ENCODE results near the gene MCIDAS. TPM values are rescaled to one million over a fixed set of nuclear protein-coding genes. Genes with fewer than 3 reads are reported as not detected.

The MCIDAS gene
- total and polyA plus RNA-seq, 4 donors, result not detected

- H3K27ac ChIP-seq (ENCODE audit: low read depth in 1 of 2, low read length in 2 of 2), result no peak overlapping the region
- peaks cover 0 to 10% (median 3%) of the 10 kb centered on the region in 4 donors for H3K27me3 ChIP-seq (ENCODE audit: control insufficient read depth in 4 of 4, insufficient read depth in 4 of 4, low read length in 3 of 4)
- peak overlapping the region; percentile 37 to 57 (median 55) for H3K4me3 ChIP-seq (ENCODE audit: low read depth in 1 of 3, low read length in 3 of 3)
- WGBS, result 8% methylated on average over 15 of the region's 15 CpGs
- no peak overlapping the region for H3K9ac ChIP-seq (ENCODE audit: low read depth in 1 of 2, low read length in 2 of 2)
- peak; percentile 53 for DNase-seq (ENCODE audit: low spot score)
- TF ChIP-seq HNF4A (conservative IDR thresholded peaks at IDR 0.05), result no peak
- peak; percentile 33 for TF ChIP-seq MAX (IDR thresholded peaks at IDR 0.05)
- no peak for TF ChIP-seq GABPA (IDR thresholded peaks at IDR 0.05 in 1 of 2, conservative IDR thresholded peaks at IDR 0.05 in 1 of 2)
- no peak for TF ChIP-seq TAF1 (conservative IDR thresholded peaks at IDR 0.05)
- no peak for TF ChIP-seq FOXA2 (IDR thresholded peaks at IDR 0.05)
- TF ChIP-seq RXRA (IDR thresholded peaks at IDR 0.05), result no peak
- no peak for TF ChIP-seq REST (IDR thresholded peaks at IDR 0.05)
- no peak for TF ChIP-seq NR2F2 (IDR thresholded peaks at IDR 0.05)
- no peak for TF ChIP-seq HNF4G (IDR thresholded peaks at IDR 0.05)
- no peak for TF ChIP-seq EGR1 (IDR thresholded peaks at IDR 0.05; ENCODE audit: low read depth in 2 of 2)
- TF ChIP-seq ZBTB33 (IDR thresholded peaks at IDR 0.05), result no peak
- TF ChIP-seq CTCF (IDR thresholded peaks at IDR 0.05; ENCODE audit: low read depth, low read length, missing input control), result peak; percentile 89
- TF ChIP-seq SP1 (IDR thresholded peaks at IDR 0.05), result no peak
- TF ChIP-seq RAD21 (IDR thresholded peaks at IDR 0.05), result peak; percentile 97 to 98
- peak; percentile 13 for TF ChIP-seq FOXA1 (IDR thresholded peaks at IDR 0.05)
- TF ChIP-seq YY1 (IDR thresholded peaks at IDR 0.05), result no peak
- no peak for TF ChIP-seq ATF3 (IDR thresholded peaks at IDR 0.05)
- no peak for TF ChIP-seq JUND (IDR thresholded peaks at IDR 0.05)
- H3K9me3 ChIP-seq (ENCODE audit: control insufficient read depth in 4 of 4, low read length in 3 of 4), result no peaks in the 10 kb centered on the region
- no peaks in the 10 kb centered on the region for H3K36me3 ChIP-seq (ENCODE audit: control insufficient read depth in 4 of 4, insufficient read depth in 3 of 4, low read depth in 1 of 4, low read length in 3 of 4)
- peaks cover 10 to 32% (median 29%) of the 10 kb centered on the region in 4 donors for H3K4me1 ChIP-seq (ENCODE audit: control insufficient read depth in 4 of 4, insufficient read depth in 4 of 4, low read length in 3 of 4)
Observed at GRCh38 chr5:55172051-55172899, 54.8 kb downstream of the MCIDAS start.

All from liver (tissue), 9 donors.